ENCODE data around the gene MTMR3.

MTMR3 gene

DNA sequence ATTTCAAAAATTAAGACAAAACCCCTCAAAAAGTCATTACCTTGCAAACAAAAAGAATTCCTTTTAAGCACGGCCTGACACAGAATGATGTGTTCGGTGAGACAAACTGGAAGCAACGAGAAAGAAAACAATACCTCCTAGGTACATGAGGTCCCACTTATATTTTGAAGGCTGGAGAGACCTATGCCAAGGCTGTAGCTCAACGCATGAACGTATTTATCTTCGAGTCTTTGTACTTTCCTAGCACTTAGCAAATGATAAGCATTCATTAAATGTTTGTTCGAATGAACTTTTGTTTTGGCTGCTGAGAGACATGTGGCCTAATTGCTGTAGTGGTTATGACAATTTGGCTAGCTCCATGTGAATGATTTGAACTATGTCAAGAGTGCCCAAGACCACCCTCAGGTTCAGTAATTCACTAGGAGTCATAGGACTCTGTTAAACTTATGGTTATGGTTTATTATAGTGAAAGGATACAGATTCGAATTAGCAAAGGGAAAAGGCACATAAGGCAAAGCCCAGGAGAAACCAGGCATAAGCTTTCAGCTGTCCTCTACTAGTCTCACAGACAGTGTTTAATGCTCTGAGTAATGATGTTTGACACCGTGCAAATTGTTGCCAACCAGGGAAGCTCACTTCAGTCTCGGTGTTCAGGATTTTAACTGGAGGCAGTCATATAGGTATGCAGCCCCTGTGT is 171.2 kb downstream of the MTMR3 start:
- H3K9me2 ChIP-seq (replicated peaks; ENCODE audit: insufficient read depth, low read length) = no peaks in the 10 kb centered on the region
- no peaks in the 10 kb centered on the region for H3K36me3 ChIP-seq (replicated peaks; ENCODE audit: insufficient read depth, low read length)
- H3K27ac ChIP-seq (ENCODE audit: low read length) = no peak overlapping the region
- TF ChIP-seq EZH2phosphoT487 (IDR thresholded peaks at IDR 0.05; ENCODE audit: low read length) (no peak), EZH2 (optimal IDR thresholded peaks at IDR 0.05; ENCODE audit: low read depth, low read length) (no peak)
- TF ChIP-seq, protein P1, sequence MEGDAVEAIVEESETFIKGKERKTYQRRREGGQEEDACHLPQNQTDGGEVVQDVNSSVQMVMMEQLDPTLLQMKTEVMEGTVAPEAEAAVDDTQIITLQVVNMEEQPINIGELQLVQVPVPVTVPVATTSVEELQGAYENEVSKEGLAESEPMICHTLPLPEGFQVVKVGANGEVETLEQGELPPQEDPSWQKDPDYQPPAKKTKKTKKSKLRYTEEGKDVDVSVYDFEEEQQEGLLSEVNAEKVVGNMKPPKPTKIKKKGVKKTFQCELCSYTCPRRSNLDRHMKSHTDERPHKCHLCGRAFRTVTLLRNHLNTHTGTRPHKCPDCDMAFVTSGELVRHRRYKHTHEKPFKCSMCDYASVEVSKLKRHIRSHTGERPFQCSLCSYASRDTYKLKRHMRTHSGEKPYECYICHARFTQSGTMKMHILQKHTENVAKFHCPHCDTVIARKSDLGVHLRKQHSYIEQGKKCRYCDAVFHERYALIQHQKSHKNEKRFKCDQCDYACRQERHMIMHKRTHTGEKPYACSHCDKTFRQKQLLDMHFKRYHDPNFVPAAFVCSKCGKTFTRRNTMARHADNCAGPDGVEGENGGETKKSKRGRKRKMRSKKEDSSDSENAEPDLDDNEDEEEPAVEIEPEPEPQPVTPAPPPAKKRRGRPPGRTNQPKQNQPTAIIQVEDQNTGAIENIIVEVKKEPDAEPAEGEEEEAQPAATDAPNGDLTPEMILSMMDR (IDR thresholded peaks at IDR 0.05; ENCODE audit: low read length) = no peak
- no peaks in the 10 kb centered on the region for H3F3A ChIP-seq (ENCODE audit: insufficient read depth, low read length)
- H3K4me1 ChIP-seq (ENCODE audit: low read length) = no peaks in the 10 kb centered on the region
- no peak overlapping the region for H3K9ac ChIP-seq (ENCODE audit: low read length)
- H3K79me2 ChIP-seq (ENCODE audit: low read length) = no peaks in the 10 kb centered on the region
- DNase-seq = no peak
- H2AFZ ChIP-seq (ENCODE audit: low read length) = no peak overlapping the region
- no peaks in the 10 kb centered on the region for H3K27me3 ChIP-seq (replicated peaks; ENCODE audit: insufficient read depth, low read length)
- H4K20me1 ChIP-seq (ENCODE audit: insufficient read depth, low read length) = no peaks in the 10 kb centered on the region
- H3K4me2 ChIP-seq (ENCODE audit: low read depth, low read length) = no peak overlapping the region
- H3K4me3 ChIP-seq (ENCODE audit: low read length) = no peak overlapping the region
- H3K9me3 ChIP-seq (replicated peaks; ENCODE audit: insufficient read depth, low read length) = no peaks in the 10 kb centered on the region

DNA sequence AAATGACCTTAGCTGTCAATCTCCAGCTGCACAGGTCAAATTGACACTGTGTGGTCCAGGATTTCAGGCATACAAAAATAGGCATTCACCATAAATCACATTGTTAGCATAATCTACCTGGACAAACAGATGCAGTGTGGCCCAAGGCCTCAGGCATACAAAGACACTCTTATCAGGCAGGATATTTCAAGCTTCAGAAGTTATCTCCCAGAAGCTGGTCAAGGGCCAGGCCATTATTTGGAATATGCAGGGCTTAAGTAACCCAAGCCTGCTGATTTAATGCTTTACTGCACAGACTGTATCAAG is 171.7 kb downstream of the MTMR3 start:
- H3K4me2 ChIP-seq (ENCODE audit: low read depth, low read length) = no peak overlapping the region
- DNase-seq = no peak

DNA sequence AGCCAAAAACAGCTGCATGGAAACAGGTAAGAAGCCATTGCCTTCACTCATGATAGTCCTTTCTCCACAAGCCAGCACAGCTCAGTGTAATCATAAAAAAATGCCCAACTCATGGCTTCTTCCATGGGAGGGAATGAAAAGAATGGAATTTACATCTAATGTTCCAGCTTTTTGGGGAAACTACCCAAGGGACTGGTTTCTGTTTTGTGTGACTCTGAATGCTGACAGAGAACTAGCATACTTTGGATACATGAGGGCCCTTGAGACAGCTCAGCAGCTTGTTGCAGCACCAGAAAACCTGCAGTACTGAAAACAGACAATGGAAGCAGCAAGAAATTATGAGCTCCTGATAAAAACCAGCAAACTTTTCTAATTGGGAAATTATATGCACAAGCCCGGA is 173.0 kb downstream of the MTMR3 start:
- no peak for DNase-seq
- Histone ChIP-seq H3K4me1 (ENCODE audit: low read length) (no peaks in the 10 kb centered on the region), H3F3A (ENCODE audit: insufficient read depth, low read length) (no peaks in the 10 kb centered on the region), H3K36me3 (replicated peaks; ENCODE audit: insufficient read depth, low read length) (no peaks in the 10 kb centered on the region), H3K27me3 (replicated peaks; ENCODE audit: insufficient read depth, low read length) (no peaks in the 10 kb centered on the region), H3K27ac (ENCODE audit: low read length) (no peak overlapping the region), H3K4me3 (ENCODE audit: low read length) (no peak overlapping the region), H3K9me2 (replicated peaks; ENCODE audit: insufficient read depth, low read length) (no peaks in the 10 kb centered on the region), H3K9ac (ENCODE audit: low read length) (no peak overlapping the region), H3K4me2 (ENCODE audit: low read depth, low read length) (no peak overlapping the region), H2AFZ (ENCODE audit: low read length) (no peak overlapping the region), H4K20me1 (ENCODE audit: insufficient read depth, low read length) (no peaks in the 10 kb centered on the region), H3K79me2 (ENCODE audit: low read length) (no peaks in the 10 kb centered on the region), H3K9me3 (replicated peaks; ENCODE audit: insufficient read depth, low read length) (no peaks in the 10 kb centered on the region)
- TF ChIP-seq EZH2phosphoT487 (IDR thresholded peaks at IDR 0.05; ENCODE audit: low read length) = no peak
- TF ChIP-seq EZH2 (optimal IDR thresholded peaks at IDR 0.05; ENCODE audit: low read depth, low read length) = no peak
- TF ChIP-seq, protein P1 (IDR thresholded peaks at IDR 0.05; ENCODE audit: low read length) = no peak

More for the DNA sequence above, 171.7 kb downstream of the MTMR3 start:
- no peak for TF ChIP-seq EZH2phosphoT487 (IDR thresholded peaks at IDR 0.05; ENCODE audit: low read length)
- TF ChIP-seq, protein P1 (IDR thresholded peaks at IDR 0.05; ENCODE audit: low read length) = no peak
- TF ChIP-seq EZH2 (optimal IDR thresholded peaks at IDR 0.05; ENCODE audit: low read depth, low read length) = no peak
- H3K9me3 ChIP-seq (replicated peaks; ENCODE audit: insufficient read depth, low read length) = no peaks in the 10 kb centered on the region
- no peak overlapping the region for H2AFZ ChIP-seq (ENCODE audit: low read length)
- H4K20me1 ChIP-seq (ENCODE audit: insufficient read depth, low read length) = no peaks in the 10 kb centered on the region
- H3K27me3 ChIP-seq (replicated peaks; ENCODE audit: insufficient read depth, low read length) = no peaks in the 10 kb centered on the region
- H3K27ac ChIP-seq (ENCODE audit: low read length) = no peak overlapping the region
- no peak overlapping the region for H3K9ac ChIP-seq (ENCODE audit: low read length)
- no peaks in the 10 kb centered on the region for H3F3A ChIP-seq (ENCODE audit: insufficient read depth, low read length)
- H3K4me3 ChIP-seq (ENCODE audit: low read length) = no peak overlapping the region
- no peaks in the 10 kb centered on the region for H3K4me1 ChIP-seq (ENCODE audit: low read length)
- H3K36me3 ChIP-seq (replicated peaks; ENCODE audit: insufficient read depth, low read length) = no peaks in the 10 kb centered on the region
- no peaks in the 10 kb centered on the region for H3K79me2 ChIP-seq (ENCODE audit: low read length)
- no peaks in the 10 kb centered on the region for H3K9me2 ChIP-seq (replicated peaks; ENCODE audit: insufficient read depth, low read length)

Data from MM.1S (cell line).